ENCODE measurements around the gene LTBR.

LTBR gene

GRCh38 chr12:6375269-6376078 lies 8.5 kb upstream of the LTBR start, which contains the start of gene SCNN1A:
SCNN1A (minus strand) TSS chr12:6375563; CDS start chr12:6374783, 780 bp downstream.
- no peak for TF ChIP-seq CTCF (IDR thresholded peaks at IDR 0.05; ENCODE audit: low read depth, low read length)
- no peak for TF ChIP-seq MAX (IDR thresholded peaks at IDR 0.05; ENCODE audit: low read depth, low read length)
- no peak for TF ChIP-seq POLR2A (IDR thresholded peaks at IDR 0.05; ENCODE audit: extremely low read depth, insufficient read length)
- TF ChIP-seq MYC (IDR thresholded peaks at IDR 0.05; ENCODE audit: low read depth, low read length), result no peak
- no peak for DNase-seq (ENCODE audit: low read depth)
- no peak within 1 kb of the TSS for H3K4me3 ChIP-seq (ENCODE audit: low read depth, low read length)

- DNase-seq (ENCODE audit: low read depth), result peak; percentile 77
- no peak for TF ChIP-seq POLR2A (IDR thresholded peaks at IDR 0.05; ENCODE audit: extremely low read depth, insufficient read length)
- TF ChIP-seq CTCF (IDR thresholded peaks at IDR 0.05; ENCODE audit: low read depth, low read length), result peak; percentile 31
- no peak overlapping the region for H3K4me3 ChIP-seq (ENCODE audit: low read depth, low read length)
Measured at GRCh38 chr12:6376079-6376869, 7.7 kb upstream of the LTBR start.

GRCh38 chr12:6376870-6377666 lies 6.9 kb upstream of the LTBR start:
- H3K4me3 ChIP-seq (ENCODE audit: low read depth, low read length), result no peak overlapping the region
- DNase-seq (ENCODE audit: low read depth), result no peak
- TF ChIP-seq POLR2A (IDR thresholded peaks at IDR 0.05; ENCODE audit: extremely low read depth, insufficient read length) (no peak), MAX (IDR thresholded peaks at IDR 0.05; ENCODE audit: low read depth, low read length) (no peak), CTCF (IDR thresholded peaks at IDR 0.05; ENCODE audit: low read depth, low read length) (no peak), MYC (IDR thresholded peaks at IDR 0.05; ENCODE audit: low read depth, low read length) (no peak)

- no peak for TF ChIP-seq MYC (IDR thresholded peaks at IDR 0.05; ENCODE audit: low read depth, low read length)
- no peak for DNase-seq (ENCODE audit: low read depth)
- H3K4me3 ChIP-seq (ENCODE audit: low read depth, low read length), result no peak overlapping the region
Measured at GRCh38 chr12:6377667-6377994, 6.3 kb upstream of the LTBR start.

GRCh38 chr12:6378709-6379472 lies 5.1 kb upstream of the LTBR start:
- H3K4me3 ChIP-seq (ENCODE audit: low read depth, low read length), result no peak overlapping the region
- TF ChIP-seq MAX (IDR thresholded peaks at IDR 0.05; ENCODE audit: low read depth, low read length) (no peak), CTCF (IDR thresholded peaks at IDR 0.05; ENCODE audit: low read depth, low read length) (no peak), POLR2A (IDR thresholded peaks at IDR 0.05; ENCODE audit: extremely low read depth, insufficient read length) (no peak), MYC (IDR thresholded peaks at IDR 0.05; ENCODE audit: low read depth, low read length) (no peak)
- peak; percentile 47 for DNase-seq (ENCODE audit: low read depth)
